ENCODE measurements around the gene NBEAL2.

The NBEAL2 gene

DNA sequence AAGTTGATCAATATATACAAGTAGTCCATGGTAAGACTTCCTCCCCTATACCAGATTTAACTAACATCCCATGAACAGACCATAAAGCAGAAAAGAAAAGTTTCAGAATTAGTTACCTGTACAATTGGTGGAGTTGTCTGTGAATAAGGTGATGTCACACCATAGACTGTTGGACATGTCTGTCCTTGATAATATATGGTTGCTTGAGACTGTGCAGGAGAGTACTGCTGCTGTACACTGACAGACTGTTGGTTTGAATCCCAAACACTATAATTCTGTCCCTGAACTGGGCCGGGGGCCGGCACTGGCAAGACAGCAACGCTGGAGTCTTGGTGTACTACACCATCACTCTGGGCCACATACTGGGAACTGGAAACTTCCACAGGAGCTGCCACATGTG, 77.2 kb downstream of the NBEAL2 start:
- Histone ChIP-seq H3K9ac (ENCODE audit: low read length) (no peak overlapping the region), H3K36me3 (ENCODE audit: control insufficient read depth, insufficient read depth, low read length, severe bottlenecking) (peaks cover 27% of the 10 kb centered on the region), H3K27me3 (replicated peaks; ENCODE audit: control insufficient read depth, insufficient read depth, low read length) (no peaks in the 10 kb centered on the region), H3K4me3 (ENCODE audit: low read length) (no peak overlapping the region), H3K4me1 (ENCODE audit: control insufficient read depth, insufficient read depth, low read length) (peaks cover 5% of the 10 kb centered on the region), H3K9me3 (ENCODE audit: control insufficient read depth, low read length) (no peaks in the 10 kb centered on the region)
- no peak for DNase-seq (ENCODE audit: low read depth)

- H3K27me3 ChIP-seq (replicated peaks; ENCODE audit: control insufficient read depth, insufficient read depth, low read length), result no peaks in the 10 kb centered on the region
- H3K36me3 ChIP-seq (ENCODE audit: control insufficient read depth, insufficient read depth, low read length, severe bottlenecking), result peaks cover 27% of the 10 kb centered on the region
- no peak overlapping the region for H3K4me3 ChIP-seq (ENCODE audit: low read length)
- no peaks in the 10 kb centered on the region for H3K9me3 ChIP-seq (ENCODE audit: control insufficient read depth, low read length)
- H3K9ac ChIP-seq (ENCODE audit: low read length), result no peak overlapping the region
- no peak for DNase-seq (ENCODE audit: low read depth)
- peaks cover 5% of the 10 kb centered on the region for H3K4me1 ChIP-seq (ENCODE audit: control insufficient read depth, insufficient read depth, low read length)
Observed at GRCh38 chr3:47057212-47057671, 77.8 kb downstream of the NBEAL2 start.

Data from adipocyte (in vitro differentiated cells).